Measurements from ENCODE around the gene FAM120A. TPM values are rescaled to one million over a fixed set of nuclear protein-coding genes. Genes with fewer than 3 reads are reported as not detected.

The FAM120A gene
- total and polyA plus RNA-seq, 2 of the 13 experiments (the other 11 are each of a cell fraction or from before 2014, with no cell fraction given): 41.3 to 44.4 TPM

GRCh38 chr9:93574900-93575795 is 123.7 kb downstream of the FAM120A start (continued):
- TF ChIP-seq TERF1 (CRISPR knock-in tag; IDR thresholded peaks at IDR 0.05) (no peak), ZBTB1 (CRISPR knock-in tag; IDR thresholded peaks at IDR 0.05; ENCODE audit: borderline replicate concordance) (no peak), CBFB (CRISPR knock-in tag; IDR thresholded peaks at IDR 0.05) (no peak), PITX1 (CRISPR knock-in tag; IDR thresholded peaks at IDR 0.05) (no peak), ZNF468 (CRISPR knock-in tag; IDR thresholded peaks at IDR 0.05) (no peak), SIX1 (CRISPR knock-in tag; IDR thresholded peaks at IDR 0.05; ENCODE audit: borderline replicate concordance) (no peak), SMAD9 (CRISPR knock-in tag; IDR thresholded peaks at IDR 0.05) (no peak), ZNF589 (CRISPR knock-in tag; conservative IDR thresholded peaks at IDR 0.05) (no peak), ZNF776 (CRISPR knock-in tag; IDR thresholded peaks at IDR 0.05) (no peak), ZNF562 (CRISPR knock-in tag; IDR thresholded peaks at IDR 0.05; ENCODE audit: borderline replicate concordance) (no peak), ZNF567 (CRISPR knock-in tag; IDR thresholded peaks at IDR 0.05; ENCODE audit: borderline replicate concordance) (no peak), ZNF800 (CRISPR knock-in tag; IDR thresholded peaks at IDR 0.05) (no peak), ZNF747 (CRISPR knock-in tag; IDR thresholded peaks at IDR 0.05; ENCODE audit: borderline replicate concordance) (no peak), ZSCAN25 (CRISPR knock-in tag; IDR thresholded peaks at IDR 0.05) (no peak)
- TF ChIP-seq, protein P1, sequence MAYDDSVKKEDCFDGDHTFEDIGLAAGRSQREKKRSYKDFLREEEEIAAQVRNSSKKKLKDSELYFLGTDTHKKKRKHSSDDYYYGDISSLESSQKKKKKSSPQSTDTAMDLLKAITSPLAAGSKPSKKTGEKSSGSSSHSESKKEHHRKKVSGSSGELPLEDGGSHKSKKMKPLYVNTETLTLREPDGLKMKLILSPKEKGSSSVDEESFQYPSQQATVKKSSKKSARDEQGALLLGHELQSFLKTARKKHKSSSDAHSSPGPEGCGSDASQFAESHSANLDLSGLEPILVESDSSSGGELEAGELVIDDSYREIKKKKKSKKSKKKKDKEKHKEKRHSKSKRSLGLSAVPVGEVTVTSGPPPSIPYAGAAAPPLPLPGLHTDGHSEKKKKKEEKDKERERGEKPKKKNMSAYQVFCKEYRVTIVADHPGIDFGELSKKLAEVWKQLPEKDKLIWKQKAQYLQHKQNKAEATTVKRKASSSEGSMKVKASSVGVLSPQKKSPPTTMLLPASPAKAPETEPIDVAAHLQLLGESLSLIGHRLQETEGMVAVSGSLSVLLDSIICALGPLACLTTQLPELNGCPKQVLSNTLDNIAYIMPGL (CRISPR knock-in tag; IDR thresholded peaks at IDR 0.05; ENCODE audit: borderline replicate concordance in 1 of 2, low read depth in 1 of 2): no peak
- TF ChIP-seq, protein P2, sequence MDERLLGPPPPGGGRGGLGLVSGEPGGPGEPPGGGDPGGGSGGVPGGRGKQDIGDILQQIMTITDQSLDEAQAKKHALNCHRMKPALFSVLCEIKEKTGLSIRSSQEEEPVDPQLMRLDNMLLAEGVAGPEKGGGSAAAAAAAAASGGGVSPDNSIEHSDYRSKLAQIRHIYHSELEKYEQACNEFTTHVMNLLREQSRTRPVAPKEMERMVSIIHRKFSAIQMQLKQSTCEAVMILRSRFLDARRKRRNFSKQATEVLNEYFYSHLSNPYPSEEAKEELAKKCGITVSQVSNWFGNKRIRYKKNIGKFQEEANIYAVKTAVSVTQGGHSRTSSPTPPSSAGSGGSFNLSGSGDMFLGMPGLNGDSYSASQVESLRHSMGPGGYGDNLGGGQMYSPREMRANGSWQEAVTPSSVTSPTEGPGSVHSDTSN (CRISPR knock-in tag; IDR thresholded peaks at IDR 0.05): no peak
- TF ChIP-seq, protein P3, sequence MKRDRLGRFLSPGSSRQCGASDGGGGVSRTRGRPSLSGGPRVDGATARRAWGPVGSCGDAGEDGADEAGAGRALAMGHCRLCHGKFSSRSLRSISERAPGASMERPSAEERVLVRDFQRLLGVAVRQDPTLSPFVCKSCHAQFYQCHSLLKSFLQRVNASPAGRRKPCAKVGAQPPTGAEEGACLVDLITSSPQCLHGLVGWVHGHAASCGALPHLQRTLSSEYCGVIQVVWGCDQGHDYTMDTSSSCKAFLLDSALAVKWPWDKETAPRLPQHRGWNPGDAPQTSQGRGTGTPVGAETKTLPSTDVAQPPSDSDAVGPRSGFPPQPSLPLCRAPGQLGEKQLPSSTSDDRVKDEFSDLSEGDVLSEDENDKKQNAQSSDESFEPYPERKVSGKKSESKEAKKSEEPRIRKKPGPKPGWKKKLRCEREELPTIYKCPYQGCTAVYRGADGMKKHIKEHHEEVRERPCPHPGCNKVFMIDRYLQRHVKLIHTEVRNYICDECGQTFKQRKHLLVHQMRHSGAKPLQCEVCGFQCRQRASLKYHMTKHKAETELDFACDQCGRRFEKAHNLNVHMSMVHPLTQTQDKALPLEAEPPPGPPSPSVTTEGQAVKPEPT (CRISPR knock-in tag; IDR thresholded peaks at IDR 0.05; ENCODE audit: low read depth): no peak

All from HepG2 (cell line).